Measurements from ENCODE around the gene P2RX4.
"Not testable (repeated sequence)": the region's sequence is repeated elsewhere in the genome, so short reads cannot be mapped to it uniquely, and the experiment has no call there.

Gene P2RX4

DNA sequence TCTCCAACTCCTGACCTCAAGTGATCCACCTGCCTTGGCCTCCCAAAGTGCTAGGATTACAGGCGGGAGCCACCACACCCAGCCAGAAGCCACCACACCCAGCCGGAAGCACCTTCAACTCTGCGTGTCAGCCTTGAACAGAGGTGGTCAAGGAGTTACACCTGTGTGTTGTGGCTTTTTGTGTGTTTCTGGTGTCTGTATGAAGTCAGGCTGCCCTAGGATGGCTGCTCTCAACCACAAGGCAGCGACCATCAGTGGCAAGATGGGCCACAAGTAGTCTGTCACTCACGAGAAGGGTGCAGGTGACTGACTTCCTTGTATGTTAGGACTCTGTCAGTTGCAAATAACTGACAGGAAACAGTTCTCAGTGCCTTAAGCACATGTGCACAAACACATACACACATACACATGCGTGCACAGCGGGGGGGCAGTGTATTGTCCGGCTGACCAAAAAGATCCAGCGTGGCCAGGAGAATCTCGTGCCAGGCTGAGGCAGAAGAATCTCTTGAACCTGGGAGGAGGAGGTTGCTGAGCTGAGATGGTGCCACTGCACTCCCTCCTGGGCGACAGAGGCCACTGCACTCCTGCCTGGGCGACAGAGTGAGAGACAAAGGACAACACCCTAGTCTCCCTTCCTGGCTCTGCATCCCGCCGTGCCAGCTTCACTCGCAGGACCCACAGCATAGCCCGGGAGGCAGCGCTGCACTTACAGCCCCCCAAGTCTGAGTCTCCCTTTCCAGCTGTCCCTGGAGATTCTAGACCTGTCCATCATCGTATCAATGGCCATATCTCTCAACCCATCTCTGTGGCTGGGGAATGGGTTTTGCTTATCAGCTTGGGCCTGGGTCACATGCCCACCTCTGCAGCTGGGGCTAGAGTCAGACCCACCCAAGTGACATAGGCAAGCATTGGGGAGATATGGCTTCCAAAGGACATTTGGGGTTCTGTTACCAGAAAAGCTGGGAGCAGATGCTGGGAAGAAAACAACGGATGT, 13.7 kb downstream of the P2RX4 start:
- DNase-seq, result peak; percentile 31

DNA sequence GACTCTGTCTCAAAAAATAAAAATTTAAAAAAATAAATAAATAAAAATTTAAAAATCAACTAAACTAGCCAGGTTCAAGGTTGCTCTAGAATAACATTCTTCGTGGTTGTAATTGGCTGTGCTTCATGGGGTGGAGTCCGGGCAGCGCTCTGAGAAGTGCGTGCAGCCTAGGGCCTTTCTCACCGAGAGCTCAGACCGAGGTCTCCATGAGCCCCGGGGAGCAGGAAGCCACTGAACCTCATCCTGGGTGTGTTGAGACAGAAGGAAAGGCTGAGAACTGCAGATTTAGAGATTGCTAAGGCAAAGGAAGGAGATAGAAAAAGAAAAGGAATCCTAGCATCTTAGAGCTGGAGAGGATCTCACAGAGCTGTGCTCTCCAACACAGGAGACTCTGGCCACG, 14.7 kb downstream of the P2RX4 start:
- DNase-seq, result no peak

DNA sequence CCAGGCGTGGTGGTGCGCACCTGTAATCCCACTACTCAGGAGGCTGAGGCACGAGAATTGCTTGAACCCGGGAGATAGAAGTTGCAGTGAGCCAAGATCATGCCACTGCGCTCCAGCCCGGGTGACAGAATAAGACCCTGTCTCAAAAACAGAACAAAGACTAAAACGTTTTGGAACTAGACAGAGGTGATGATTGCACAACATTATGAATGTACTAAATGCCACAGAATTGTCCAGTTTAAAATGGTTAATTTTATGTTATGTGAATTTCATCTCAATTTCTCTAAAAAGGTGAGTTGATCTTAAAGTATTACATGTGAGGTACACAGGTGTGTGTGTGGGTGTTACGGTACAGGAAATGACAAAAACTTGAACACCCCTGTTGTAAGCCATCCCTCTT, 16.5 kb downstream of the P2RX4 start:
- no peak for DNase-seq

DNA sequence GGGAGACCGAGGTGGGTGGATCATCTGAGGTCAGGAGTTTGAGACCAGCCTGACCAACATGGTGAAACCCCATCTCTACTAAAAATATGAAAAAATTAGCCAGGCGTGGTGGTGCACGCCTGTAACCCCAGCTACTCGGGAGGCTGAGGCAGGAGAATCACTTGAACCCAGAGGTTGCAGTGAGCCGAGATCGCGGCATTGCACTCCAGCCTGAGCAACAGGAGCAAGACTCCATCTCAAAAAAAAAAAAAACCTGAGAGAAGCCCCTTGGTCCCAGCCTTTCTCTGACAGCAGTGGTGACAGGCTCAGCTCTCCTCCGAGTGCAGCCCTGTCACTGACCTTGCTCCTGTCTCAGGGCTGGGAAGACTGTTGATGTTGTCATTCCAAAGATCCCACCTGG, 16.9 kb downstream of the P2RX4 start:
- not testable (repeated sequence) for DNase-seq

DNA sequence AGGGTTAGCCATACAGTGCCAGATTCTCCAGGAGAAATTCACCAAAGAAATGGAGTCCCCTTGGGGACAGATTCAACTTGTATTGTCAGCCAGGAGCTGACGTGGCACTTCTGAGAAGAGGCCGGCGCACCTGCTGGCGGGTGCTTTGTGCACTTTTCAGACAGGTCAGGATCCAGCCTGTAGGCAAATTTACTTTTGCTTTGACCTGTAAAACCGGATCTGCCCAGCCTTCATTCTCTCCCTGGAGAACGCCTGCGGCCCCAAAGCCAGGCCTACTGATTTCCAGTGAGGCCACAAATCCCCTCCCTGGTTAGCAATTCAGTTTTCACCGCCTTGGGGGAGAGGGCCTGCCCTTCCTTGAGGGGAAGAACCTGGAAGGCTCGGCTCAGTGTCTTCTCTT, 17.4 kb downstream of the P2RX4 start:
- peak; percentile 95 for DNase-seq

DNA sequence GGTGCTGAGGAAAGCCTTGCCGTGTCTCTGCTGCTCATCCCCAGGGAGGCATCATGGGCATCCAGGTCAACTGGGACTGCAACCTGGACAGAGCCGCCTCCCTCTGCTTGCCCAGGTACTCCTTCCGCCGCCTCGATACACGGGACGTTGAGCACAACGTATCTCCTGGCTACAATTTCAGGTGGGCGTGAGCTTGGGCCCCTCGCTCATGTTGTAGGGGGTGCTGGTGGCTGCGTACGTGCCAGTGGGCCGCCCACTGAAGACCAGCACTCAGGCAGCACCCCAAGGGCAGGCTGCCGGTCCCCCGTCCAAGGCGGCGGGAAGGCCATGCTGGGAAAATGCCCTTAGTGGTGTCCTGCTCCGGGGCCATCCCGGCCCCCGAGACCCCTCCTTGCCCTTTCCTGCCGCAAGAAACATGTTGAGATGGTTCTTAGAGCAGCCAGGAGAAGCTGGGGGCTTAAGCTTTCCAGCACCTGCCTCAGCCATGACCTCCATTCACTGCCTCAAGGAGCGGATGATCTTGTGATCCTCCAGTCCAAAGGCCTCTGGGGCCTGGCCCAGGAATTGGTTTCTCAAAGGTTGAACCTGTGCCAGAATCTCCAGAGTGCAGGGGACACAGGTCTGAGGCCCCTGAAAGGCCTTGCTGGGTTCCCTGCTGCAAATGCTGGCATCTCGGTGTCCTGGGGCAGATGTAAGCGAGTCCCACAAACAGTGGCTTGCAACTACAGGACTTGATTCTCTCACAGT, 19.2 kb downstream of the P2RX4 start:
- DNase-seq, result no peak

DNA sequence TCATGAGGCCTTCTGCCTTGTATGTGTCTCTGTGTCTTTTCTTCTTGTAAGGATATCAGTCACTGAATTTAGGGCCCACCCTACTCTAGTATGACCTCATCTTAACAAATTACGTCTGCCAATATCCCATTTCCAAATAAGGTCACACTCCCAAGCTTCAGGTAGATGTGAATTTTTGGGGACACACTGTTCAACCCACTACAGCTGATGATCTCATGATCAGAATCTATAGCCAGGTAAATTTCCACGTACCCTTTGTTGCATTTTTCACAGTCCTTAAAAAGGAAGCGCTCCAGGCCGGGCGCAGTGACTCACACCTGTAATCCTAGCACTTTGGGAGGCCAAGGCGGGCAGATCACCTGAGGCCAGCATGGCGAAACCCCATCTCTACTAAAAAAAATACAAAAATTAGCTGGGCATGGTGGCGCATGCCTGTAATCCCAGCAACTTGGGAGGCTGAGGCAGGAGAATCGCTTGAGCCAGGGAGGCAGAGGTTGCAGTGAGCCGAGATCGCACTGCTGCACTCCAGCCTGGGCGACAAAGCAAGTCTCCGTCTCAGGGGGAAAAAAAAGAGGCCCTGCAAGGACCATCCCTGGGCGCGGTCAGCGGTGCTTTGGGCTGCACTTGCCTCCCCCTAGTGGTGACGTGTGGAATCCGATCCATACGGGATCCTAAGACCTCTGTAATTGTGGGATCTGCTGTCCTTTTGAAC, 20.1 kb downstream of the P2RX4 start:
- DNase-seq, result peak; percentile 70

DNA sequence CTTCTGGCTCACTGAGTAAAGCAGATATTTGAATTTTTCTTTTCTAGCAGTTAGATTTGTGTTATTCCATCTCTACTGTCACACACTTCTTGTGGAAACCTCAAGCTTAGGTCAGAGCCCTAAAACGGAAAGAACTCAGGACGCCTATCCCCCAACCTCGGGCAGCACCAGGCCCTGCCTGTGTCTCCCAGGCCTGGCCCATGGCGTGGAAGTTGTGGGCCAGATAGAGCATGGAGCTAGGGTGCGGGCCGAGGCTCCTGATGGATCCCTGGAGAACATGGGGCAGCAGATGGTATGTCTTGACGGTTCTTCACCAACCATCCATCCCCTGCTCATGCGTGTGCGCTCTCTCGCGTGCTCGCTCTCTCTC, 20.6 kb downstream of the P2RX4 start:
- no peak for DNase-seq

DNA sequence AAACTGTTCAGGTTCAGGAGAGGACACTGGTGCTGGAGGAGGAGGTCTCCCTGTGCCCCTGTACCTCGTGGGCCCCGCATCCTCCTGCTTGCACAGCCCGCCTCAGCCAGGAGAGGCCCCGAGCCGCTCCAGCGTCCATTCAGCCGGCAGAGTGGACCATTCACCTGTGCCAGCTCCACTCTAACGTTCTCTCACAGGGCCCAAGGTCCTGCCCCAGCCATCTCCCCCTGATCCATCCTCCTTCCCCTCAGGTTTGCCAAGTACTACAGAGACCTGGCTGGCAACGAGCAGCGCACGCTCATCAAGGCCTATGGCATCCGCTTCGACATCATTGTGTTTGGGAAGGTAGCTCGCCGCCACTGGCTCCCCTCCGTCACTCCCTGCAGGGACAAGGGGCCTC, 22.2 kb downstream of the P2RX4 start:
- DNase-seq, result no peak

DNA sequence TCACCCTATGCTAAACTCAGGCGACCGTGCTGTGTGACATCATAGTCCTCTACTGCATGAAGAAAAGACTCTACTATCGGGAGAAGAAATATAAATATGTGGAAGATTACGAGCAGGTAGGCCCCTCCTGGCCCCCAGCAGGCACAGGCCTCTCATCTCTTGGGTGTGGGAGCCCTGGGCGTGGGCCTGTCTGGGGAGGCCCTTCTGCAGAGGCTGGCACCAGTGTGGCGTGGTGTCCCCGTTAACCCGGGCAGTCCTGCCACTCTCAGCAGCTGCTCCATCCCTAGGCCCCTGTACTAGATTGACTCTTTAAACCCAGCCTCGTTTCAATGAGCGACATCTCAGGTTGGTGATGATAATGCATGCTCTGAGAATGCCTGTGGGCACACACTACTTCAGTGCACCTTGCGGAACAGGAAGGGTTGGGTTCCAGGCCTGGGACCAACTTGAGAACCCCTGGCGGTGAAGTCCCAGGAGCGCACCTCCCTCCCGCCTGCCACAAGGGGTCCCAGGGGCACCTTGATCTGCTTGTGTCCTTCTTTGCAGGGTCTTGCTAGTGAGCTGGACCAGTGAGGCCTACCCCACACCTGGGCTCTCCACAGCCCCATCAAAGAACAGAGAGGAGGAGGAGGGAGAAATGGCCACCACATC, 23.2 kb downstream of the P2RX4 start:
- no peak for DNase-seq

DNA sequence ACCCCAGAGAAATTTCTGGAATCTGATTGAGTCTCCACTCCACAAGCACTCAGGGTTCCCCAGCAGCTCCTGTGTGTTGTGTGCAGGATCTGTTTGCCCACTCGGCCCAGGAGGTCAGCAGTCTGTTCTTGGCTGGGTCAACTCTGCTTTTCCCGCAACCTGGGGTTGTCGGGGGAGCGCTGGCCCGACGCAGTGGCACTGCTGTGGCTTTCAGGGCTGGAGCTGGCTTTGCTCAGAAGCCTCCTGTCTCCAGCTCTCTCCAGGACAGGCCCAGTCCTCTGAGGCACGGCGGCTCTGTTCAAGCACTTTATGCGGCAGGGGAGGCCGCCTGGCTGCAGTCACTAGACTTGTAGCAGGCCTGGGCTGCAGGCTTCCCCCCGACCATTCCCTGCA, 23.7 kb downstream of the P2RX4 start:
- DNase-seq, result no peak

DNA sequence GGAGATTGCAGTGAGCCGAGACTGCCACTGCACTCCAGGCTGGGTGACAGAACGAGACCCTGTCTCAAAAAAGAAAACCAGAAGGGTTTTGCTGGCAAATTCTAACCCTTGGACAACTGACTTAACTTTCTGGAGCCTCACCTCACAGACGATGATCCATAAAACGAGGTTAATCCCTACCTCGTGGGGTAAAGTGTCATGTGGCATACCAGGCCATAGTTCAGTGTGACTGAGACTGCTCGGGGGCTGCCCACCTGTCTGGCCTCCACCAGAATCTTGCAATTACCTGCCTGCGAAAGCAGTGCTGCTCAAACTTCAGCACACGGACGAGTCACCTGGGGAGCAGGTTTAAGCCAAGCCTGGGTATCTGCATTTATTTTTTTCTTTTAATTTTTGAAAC, 26.8 kb downstream of the P2RX4 start:
- DNase-seq, result no peak

DNA sequence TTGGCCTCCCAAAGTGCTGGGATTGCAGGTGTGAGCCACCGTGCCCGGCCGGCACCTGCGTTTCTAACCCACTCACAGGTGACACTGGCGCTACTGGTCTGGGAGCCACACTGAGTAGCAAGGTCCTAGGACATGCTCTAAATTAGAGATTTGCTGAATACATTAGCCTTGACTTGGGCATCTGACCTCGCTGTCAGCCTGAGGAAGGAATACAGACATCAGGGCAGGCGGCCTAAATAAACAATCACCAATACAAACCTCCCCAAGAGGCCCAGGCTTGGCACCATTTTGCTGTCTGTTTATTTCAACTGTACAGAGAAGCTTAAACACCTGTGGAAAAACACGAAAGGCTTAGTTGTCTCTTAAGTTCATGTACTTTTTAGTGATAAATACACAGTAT, 27.5 kb downstream of the P2RX4 start:
- no peak for DNase-seq

DNA sequence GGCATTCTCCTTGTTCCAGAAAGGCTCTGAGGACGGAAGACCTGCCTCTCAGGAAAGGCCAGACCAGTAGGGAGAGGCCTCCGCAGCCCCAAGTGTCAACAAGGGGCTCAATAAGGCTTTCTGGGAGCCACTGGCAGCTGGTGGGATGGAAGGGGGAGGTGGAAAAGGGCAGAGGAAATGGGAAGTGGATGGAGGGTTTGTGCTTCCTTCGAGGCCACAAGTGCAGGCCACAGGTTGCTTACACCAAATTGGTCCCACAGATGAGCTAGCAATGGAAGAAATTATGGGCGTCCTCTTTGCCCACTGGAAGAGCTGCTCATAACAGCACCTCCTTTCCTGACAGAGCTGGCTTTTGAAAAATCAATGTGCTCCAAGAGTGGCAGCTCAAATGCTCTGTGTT, 28.2 kb downstream of the P2RX4 start:
- no peak for DNase-seq

DNA sequence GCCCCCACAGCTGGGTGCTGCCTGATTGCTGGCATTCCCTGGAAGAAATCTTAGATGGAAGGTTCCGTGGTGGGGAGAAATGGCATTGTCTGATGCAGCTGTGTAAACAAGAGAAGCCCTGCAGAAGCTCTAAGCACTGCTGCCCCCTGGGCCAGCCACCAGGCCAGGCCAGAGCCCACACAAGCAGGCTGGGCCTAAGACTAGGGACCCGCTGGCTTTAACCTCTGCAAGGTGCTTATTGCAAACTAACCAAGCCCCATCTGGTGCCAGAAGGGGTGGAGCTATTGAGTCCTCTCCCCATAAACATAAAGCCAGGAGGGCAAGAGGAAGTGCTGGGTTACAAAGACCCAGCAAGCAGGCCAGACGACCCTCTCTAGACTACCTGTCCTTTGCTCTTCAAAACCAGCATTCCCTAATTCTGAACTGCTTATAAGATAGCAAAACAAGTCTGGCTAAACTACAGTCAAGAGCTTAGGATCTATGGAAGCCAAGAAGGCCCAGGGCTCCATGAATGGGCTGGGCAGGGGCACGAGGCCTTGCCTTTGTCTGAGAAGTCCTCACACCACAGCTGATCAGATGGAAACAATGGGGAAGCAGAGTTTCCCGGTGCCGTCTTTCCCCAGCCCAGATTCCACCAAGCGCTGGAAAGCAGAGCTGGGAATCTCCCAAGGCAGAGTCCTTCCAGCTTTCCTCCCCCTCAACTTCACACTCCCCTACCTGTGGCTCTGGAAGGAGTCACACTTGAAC, 28.8 kb downstream of the P2RX4 start:
- DNase-seq, result peak; percentile 39

DNA sequence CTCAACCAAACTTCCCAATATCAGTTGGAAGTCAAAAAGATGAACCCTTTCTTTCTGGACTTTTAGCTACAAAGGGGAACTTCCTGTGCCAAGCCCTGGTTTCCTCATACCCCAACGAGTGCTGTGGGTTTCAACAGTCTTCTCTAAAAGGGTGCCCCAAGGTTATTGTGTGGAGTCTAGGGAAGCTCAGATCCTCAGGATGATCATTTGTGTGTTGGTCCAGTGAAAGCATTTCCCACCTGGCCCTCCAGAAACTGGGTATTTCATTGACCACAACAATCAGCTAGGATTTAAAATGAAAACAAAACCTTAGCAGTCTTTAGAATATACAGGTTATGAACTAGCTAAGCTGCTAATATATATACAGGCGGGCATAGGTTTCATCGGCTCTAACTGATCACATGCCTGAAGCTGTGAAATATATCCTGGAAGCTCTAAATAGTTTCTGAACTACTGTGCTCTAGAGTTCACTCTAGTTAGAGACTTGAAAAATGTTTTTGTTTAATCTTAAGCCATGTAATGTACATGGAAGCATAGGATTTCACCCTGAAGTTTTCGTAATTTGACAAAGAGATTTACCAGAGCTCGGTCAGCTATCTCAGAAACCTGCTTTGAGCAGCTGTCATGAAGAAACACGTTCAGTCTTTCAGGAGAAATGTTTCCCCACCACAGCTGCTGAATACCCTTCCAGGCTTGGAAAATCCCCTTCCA, 29.6 kb downstream of the P2RX4 start:
- no peak for DNase-seq

DNA sequence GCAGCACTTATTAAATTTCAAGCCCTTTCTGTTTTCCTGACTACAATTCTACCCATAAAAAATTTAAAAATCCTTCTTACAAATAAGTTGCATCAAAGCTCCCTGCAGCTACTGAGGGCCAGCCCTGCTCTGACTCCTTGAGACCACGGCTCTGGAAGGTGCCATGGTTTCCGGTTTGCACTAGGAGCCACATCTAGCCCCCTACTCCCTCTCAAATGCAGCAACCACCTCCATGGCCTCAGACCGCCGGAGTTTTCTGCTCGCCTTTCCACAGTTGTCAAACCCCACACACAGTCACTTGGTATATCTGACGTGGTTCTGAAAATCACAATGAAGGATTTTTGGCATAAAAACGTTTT, 30.1 kb downstream of the P2RX4 start:
- DNase-seq, result no peak

DNA sequence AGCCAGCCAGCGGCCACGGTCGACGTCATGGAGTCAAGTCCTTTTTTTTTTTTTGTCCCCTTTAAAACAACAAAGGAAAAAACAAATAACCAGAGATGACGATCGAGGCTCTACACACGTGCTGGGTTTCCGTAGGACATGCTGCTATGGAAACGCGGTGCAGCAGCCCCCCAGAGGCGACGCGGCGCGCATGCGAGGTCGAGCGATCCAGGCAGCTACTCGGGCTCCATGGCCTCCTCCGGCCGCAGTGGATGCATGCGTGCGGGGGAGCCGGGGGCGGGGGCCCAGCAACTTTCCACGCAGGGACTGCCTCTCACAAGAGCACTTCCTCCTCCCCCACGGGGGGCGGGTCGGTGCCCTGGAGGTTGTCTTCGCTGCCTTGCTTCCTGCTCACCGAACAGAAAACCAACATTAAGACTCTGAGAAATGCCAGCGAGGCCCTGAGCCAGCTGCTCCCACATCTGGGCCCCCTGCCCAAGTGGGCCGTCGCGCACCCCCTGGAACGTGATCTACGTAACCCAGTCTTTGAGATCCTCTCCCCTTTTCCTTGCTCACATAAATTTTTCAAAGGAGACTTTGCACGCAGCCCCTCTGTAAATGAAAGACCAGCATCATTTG, 30.7 kb downstream of the P2RX4 start:
- DNase-seq, result no peak

DNA sequence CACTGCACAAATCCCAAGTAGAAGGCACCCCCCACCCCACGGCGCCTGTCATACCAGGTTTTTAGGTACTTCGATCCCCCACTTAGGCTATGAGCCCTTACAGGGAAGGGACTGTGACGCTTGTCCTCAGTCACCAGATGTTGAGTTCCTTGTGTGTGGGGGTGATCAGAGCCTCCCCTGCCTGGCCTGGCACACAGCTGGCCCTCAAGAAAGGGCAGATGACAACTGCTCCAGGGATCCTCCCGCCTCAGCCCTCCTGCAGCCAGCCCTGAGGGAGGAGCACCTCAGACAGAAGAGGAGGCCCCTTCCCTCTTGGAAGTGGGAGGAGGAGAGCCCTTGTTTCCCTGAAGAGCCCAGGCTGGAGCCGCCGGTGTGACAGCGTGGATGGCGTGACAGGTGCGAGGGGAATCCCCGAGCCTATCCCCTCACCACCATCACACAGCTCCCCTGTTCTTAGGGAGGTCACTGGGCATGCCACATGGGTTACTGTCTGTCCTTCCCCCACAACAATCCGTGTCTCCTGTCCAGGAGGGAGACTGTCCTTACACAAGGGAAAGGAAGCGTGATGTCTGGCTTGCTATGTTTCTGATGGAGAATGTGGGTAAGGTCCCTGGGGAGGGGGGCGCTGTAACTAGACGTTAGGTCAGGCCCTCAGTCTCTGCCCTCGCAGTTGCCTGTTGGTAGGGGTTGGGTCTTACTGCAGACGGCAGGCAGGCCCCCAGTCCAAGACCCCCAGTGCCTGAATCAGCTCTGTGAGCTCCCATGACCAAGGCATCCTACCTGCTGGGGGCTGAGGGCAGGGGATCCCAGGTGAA, 31.4 kb downstream of the P2RX4 start:
- no peak for DNase-seq

DNA sequence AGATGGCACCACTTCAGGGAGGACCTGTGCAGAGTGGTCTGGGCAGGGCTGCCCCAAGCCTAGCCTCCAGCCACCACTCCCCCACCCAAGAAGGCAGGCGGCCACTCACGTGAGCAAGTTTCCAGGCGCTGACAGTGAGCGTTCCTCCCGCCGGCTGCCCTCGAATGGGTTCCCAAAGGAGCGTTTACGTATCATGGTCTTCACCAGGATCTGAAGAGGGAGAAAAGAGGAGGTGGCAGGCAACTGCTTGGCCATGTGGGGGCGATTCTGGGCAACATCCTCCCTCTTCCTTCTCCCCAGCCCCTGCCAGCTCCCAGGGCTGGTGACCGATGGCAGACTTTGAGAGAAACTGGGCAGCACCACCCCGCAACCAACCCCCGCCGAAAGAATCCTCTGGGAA, 35.1 kb downstream of the P2RX4 start:
- no peak for DNase-seq
